Neuronal stem cell (in vitro differentiated cells): ENCODE results near the gene ALDH1L2.

Experiments used
- DNase-seq: peaks from one replicate; pipeline ENCODE4 v3.0.0-alpha.2; 2013; ENCODE audit warnings: low spot score
- H2AFZ ChIP-seq: one replicate; pipeline ENCODE4 v1.6.1; 2013; ENCODE audit warnings: mild to moderate bottlenecking, low read length, inconsistent platforms
- H2AK5ac ChIP-seq: 2 replicates; pipeline ENCODE4 v1.6.1; 2013; ENCODE audit warnings: low read depth, mild to moderate bottlenecking, inconsistent platforms, low read length, moderate library complexity, mixed read lengths
- H2BK120ac ChIP-seq: 2 replicates; pipeline ENCODE4 v1.6.1; 2013; ENCODE audit warnings: low read depth, mild to moderate bottlenecking, inconsistent platforms, low read length, moderate library complexity, mixed read lengths
- H2BK12ac ChIP-seq: one replicate; pipeline ENCODE4 v1.6.1; 2013; ENCODE audit warnings: low read length, inconsistent platforms
- H2BK15ac ChIP-seq: 2 replicates; pipeline ENCODE4 v1.6.1; 2013; ENCODE audit warnings: mild to moderate bottlenecking, low read length, inconsistent platforms, mixed read lengths
- H2BK5ac ChIP-seq: one replicate; pipeline ENCODE4 v1.6.1; 2013; ENCODE audit warnings: inconsistent platforms, mild to moderate bottlenecking, low read length, moderate library complexity
- H3K14ac ChIP-seq: one replicate; pipeline ENCODE4 v1.6.1; 2013; ENCODE audit warnings: low read length, inconsistent platforms
- H3K18ac ChIP-seq: 2 replicates; pipeline ENCODE4 v1.6.1; 2013; ENCODE audit warnings: low read length, inconsistent platforms
- H3K23ac ChIP-seq: 2 replicates; pipeline ENCODE4 v1.6.1; 2013; ENCODE audit warnings: low read depth, mild to moderate bottlenecking, mixed read lengths, low read length, inconsistent platforms; ENCODE audit not compliant: poor library complexity
- H3K27ac ChIP-seq: replicated peaks from 3 replicates; pipeline ENCODE4 v1.5.1; 2013; ENCODE audit warnings: low read length, inconsistent platforms
- H3K27me3 ChIP-seq, 3 experiments: 2 replicates each; pipeline ENCODE4 v1.6.1; 2013; ENCODE audit warnings: low read length in 3 of 3, mild to moderate bottlenecking in 2 of 3, inconsistent platforms in 1 of 3, low read depth in 1 of 3, mixed read lengths in 1 of 3, moderate library complexity in 1 of 3; ENCODE audit not compliant: control insufficient read depth in 3 of 3, insufficient read depth in 3 of 3
- H3K36me3 ChIP-seq, 2 donors: replicated peaks in 1 of 2; 2 replicates each; pipeline ENCODE4 v1.6.1; 2013; ENCODE audit warnings: low read length in 2 of 2; ENCODE audit not compliant: control insufficient read depth in 2 of 2, insufficient read depth in 2 of 2
- H3K4ac ChIP-seq: 2 replicates; pipeline ENCODE4 v1.6.1; 2013; ENCODE audit warnings: inconsistent platforms, mild to moderate bottlenecking, low read length, moderate library complexity
- H3K4me1 ChIP-seq, 2 donors: 1 replicate in 1 of 2; 2 replicates in 1 of 2; pipeline ENCODE4 v1.6.1; 2013; ENCODE audit warnings: low read length in 2 of 2, low read depth in 1 of 2; ENCODE audit not compliant: control insufficient read depth in 2 of 2, insufficient read depth in 1 of 2
- H3K4me2 ChIP-seq: one replicate; pipeline ENCODE4 v1.6.1; 2013; ENCODE audit warnings: mild to moderate bottlenecking, low read length, inconsistent platforms; ENCODE audit not compliant: insufficient read depth, poor library complexity, severe bottlenecking
- H3K4me3 ChIP-seq, 2 donors: 2 replicates each; pipeline ENCODE4 v1.5.1; 2013; ENCODE audit warnings: low read length in 2 of 2, mild to moderate bottlenecking in 2 of 2, inconsistent platforms in 1 of 2, moderate library complexity in 1 of 2
- H3K79me1 ChIP-seq: one replicate; pipeline ENCODE4 v1.6.1; 2013; ENCODE audit warnings: low read depth, mild to moderate bottlenecking, inconsistent platforms, low read length, moderate library complexity
- H3K9ac ChIP-seq: one replicate; pipeline ENCODE4 v1.6.1; 2013; ENCODE audit warnings: mild to moderate bottlenecking, low read depth, low read length, inconsistent platforms; ENCODE audit not compliant: poor library complexity
- H3K9me3 ChIP-seq, 2 donors: replicated peaks in 1 of 2; 2 replicates each; pipeline versions ENCODE3 to v1.6.1; 2013; ENCODE audit warnings: low read length in 2 of 2, mild to moderate bottlenecking in 2 of 2, inconsistent platforms in 1 of 2, low read depth in 1 of 2, mixed read lengths in 1 of 2, moderate library complexity in 1 of 2; ENCODE audit not compliant: control insufficient read depth in 2 of 2, insufficient read depth in 1 of 2
- H4K8ac ChIP-seq: one replicate; pipeline ENCODE4 v1.6.1; 2013; ENCODE audit warnings: low read depth, mild to moderate bottlenecking, inconsistent platforms, low read length, moderate library complexity
- H4K91ac ChIP-seq: one replicate; pipeline ENCODE4 v1.6.1; 2013; ENCODE audit warnings: low read length, low read depth, mild to moderate bottlenecking, inconsistent platforms; ENCODE audit not compliant: poor library complexity
- WGBS, 2 donors: extraction: QIAGEN DNeasy Blood & Tissue Kit; methylation state at CpG; one replicate each; pipeline ENCODE4 v1.1.7; 2013; ENCODE audit warnings: missing lambda C conversion rate in 2 of 2, mixed read lengths in 1 of 2; ENCODE audit not compliant: insufficient read length in 2 of 2, insufficient replicate concordance in 1 of 2; ENCODE audit errors: extremely low coverage in 2 of 2; 5-methylcytosine and 5-hydroxymethylcytosine counted together

Gene ALDH1L2

GRCh38 chr12:105106621-105107020 is 22.4 kb upstream of the ALDH1L2 start:
- Histone ChIP-seq H2AFZ (peak overlapping the region; percentile 91), H3K18ac (no peak overlapping the region), H4K91ac (no peak overlapping the region), H3K27ac (no peak overlapping the region), H3K79me1 (peaks cover 4% of the 10 kb centered on the region), H3K9ac (no peak overlapping the region), H3K4me1 (peaks cover 0 to 1% of the 10 kb centered on the region in 2 donors), H3K36me3 (peaks cover 0 to 8% of the 10 kb centered on the region in 2 donors), H2BK15ac (no peak overlapping the region), H2BK12ac (no peak overlapping the region), H3K14ac (no peak overlapping the region), H3K23ac (no peak overlapping the region), H2BK120ac (no peak overlapping the region), H3K4ac (no peak overlapping the region), H3K4me3 (peak overlapping the region in 1 of 2 donors; percentile 68), H4K8ac (no peak overlapping the region), H3K27me3 (no peaks in the 10 kb centered on the region), H2AK5ac (no peak overlapping the region), H3K4me2 (no peak overlapping the region), H2BK5ac (no peak overlapping the region), H3K9me3 (peaks cover 0 to 4% of the 10 kb centered on the region in 2 donors)
- DNase-seq: no peak
- no CpG with 5 or more reads among the region's 7 CpGs for WGBS, 2 donors

DNA sequence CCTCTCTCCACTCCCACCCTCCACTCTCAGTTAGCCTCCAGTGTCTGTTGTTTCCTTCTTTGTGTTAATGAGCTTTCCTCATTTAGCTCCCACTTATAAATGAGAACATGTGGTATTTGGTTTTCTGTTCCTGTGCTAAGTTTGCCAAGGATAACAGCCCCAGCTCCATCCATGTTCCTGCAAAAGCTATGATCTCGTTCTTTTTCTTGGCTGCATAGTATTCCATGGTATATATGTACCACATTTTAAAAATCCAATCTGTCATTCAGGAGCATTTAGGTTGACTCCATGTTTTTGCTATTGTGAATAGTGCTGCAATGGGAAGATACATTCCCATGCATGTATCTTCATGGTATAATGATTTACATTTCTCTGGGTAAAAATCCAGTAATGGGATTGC is 20.5 kb upstream of the ALDH1L2 start:
- no peak overlapping the region for H2BK5ac ChIP-seq
- no peak overlapping the region for H3K4me3 ChIP-seq
- H2BK12ac ChIP-seq: no peak overlapping the region
- H2AK5ac ChIP-seq: no peak overlapping the region
- no peaks in the 10 kb centered on the region for H3K9me3 ChIP-seq
- H3K23ac ChIP-seq: no peak overlapping the region
- WGBS, 2 donors: no CpG with 5 or more reads among the region's 1 CpG
- no peak overlapping the region for H4K8ac ChIP-seq
- no peak overlapping the region for H3K14ac ChIP-seq
- DNase-seq: no peak
- H2BK15ac ChIP-seq: no peak overlapping the region
- peaks cover 4% of the 10 kb centered on the region for H3K79me1 ChIP-seq
- H3K4ac ChIP-seq: no peak overlapping the region
- H3K36me3 ChIP-seq: no peaks in the 10 kb centered on the region
- no peaks in the 10 kb centered on the region for H3K27me3 ChIP-seq
- H3K4me1 ChIP-seq: peaks cover 0 to 1% of the 10 kb centered on the region in 2 donors
- H2AFZ ChIP-seq: no peak overlapping the region
- no peak overlapping the region for H4K91ac ChIP-seq
- no peak overlapping the region for H2BK120ac ChIP-seq
- no peak overlapping the region for H3K27ac ChIP-seq
- no peak overlapping the region for H3K18ac ChIP-seq
- H3K4me2 ChIP-seq: no peak overlapping the region
- no peak overlapping the region for H3K9ac ChIP-seq

DNA sequence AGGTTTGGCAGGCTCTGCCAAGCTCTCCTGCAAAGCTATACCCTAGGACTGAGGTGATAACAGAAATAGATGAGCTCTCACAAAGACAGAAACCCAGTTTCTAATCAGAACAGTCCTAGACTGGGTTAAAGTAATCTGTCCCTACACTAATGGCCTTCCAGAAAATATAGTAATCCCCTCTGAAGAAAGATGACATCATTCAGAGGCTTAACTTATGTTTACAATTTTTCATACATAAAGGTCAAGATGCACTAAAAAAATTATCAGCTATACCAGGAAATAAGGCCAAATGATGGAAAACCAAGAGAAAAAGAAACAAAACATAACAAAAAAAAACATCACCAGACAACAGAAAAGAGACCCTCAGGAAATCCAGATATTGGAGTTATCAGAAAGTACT is 18.4 kb upstream of the ALDH1L2 start:
- Histone ChIP-seq H3K27ac (no peak overlapping the region), H3K9me3 (no peaks in the 10 kb centered on the region)

GRCh38 chr12:105100998-105101397 is 16.7 kb upstream of the ALDH1L2 start:
- no peak overlapping the region for H2BK5ac ChIP-seq
- no peaks in the 10 kb centered on the region for H3K27me3 ChIP-seq
- H3K14ac ChIP-seq: no peak overlapping the region
- no peak overlapping the region for H3K27ac ChIP-seq
- H3K4me3 ChIP-seq: no peak overlapping the region
- H3K4me2 ChIP-seq: no peak overlapping the region
- no peak overlapping the region for H2AK5ac ChIP-seq
- H2BK12ac ChIP-seq: no peak overlapping the region
- no peak overlapping the region for H3K18ac ChIP-seq
- H2AFZ ChIP-seq: no peak overlapping the region
- H2BK15ac ChIP-seq: no peak overlapping the region
- no peak overlapping the region for H4K8ac ChIP-seq
- no peaks in the 10 kb centered on the region for H3K79me1 ChIP-seq
- H3K36me3 ChIP-seq: no peaks in the 10 kb centered on the region
- H3K23ac ChIP-seq: no peak overlapping the region
- no peaks in the 10 kb centered on the region for H3K9me3 ChIP-seq
- H3K4ac ChIP-seq: no peak overlapping the region
- no peak overlapping the region for H3K9ac ChIP-seq
- no peaks in the 10 kb centered on the region for H3K4me1 ChIP-seq
- no peak overlapping the region for H4K91ac ChIP-seq
- no peak for DNase-seq
- H2BK120ac ChIP-seq: no peak overlapping the region

More for the DNA sequence above, 18.4 kb upstream of the ALDH1L2 start:
- H3K79me1 ChIP-seq: peaks cover under 1% of the 10 kb centered on the region
- H3K4ac ChIP-seq: no peak overlapping the region
- H3K4me2 ChIP-seq: no peak overlapping the region
- no peak overlapping the region for H3K4me3 ChIP-seq
- no peaks in the 10 kb centered on the region for H3K4me1 ChIP-seq
- H3K18ac ChIP-seq: no peak overlapping the region
- no peak overlapping the region for H2AK5ac ChIP-seq
- H4K91ac ChIP-seq: no peak overlapping the region
- H3K27me3 ChIP-seq: no peaks in the 10 kb centered on the region
- no peak overlapping the region for H4K8ac ChIP-seq
- H3K36me3 ChIP-seq: no peaks in the 10 kb centered on the region
- H2AFZ ChIP-seq: no peak overlapping the region
- no peak overlapping the region for H2BK12ac ChIP-seq
- H3K9ac ChIP-seq: no peak overlapping the region
- no peak overlapping the region for H3K14ac ChIP-seq
- DNase-seq: no peak
- no peak overlapping the region for H2BK120ac ChIP-seq
- no peak overlapping the region for H2BK5ac ChIP-seq
- no peak overlapping the region for H3K23ac ChIP-seq
- no peak overlapping the region for H2BK15ac ChIP-seq
